ENCODE results near the gene NSUN2.

GRCh38 chr5:6568383-6568782 is 64.5 kb downstream of the NSUN2 start:
- TF ChIP-seq, protein P1, sequence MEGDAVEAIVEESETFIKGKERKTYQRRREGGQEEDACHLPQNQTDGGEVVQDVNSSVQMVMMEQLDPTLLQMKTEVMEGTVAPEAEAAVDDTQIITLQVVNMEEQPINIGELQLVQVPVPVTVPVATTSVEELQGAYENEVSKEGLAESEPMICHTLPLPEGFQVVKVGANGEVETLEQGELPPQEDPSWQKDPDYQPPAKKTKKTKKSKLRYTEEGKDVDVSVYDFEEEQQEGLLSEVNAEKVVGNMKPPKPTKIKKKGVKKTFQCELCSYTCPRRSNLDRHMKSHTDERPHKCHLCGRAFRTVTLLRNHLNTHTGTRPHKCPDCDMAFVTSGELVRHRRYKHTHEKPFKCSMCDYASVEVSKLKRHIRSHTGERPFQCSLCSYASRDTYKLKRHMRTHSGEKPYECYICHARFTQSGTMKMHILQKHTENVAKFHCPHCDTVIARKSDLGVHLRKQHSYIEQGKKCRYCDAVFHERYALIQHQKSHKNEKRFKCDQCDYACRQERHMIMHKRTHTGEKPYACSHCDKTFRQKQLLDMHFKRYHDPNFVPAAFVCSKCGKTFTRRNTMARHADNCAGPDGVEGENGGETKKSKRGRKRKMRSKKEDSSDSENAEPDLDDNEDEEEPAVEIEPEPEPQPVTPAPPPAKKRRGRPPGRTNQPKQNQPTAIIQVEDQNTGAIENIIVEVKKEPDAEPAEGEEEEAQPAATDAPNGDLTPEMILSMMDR (IDR thresholded peaks at IDR 0.05; ENCODE audit: low read depth, low read length, poor library complexity, severe bottlenecking) = no peak
- TF ChIP-seq EZH2phosphoT487 (IDR thresholded peaks at IDR 0.05; ENCODE audit: borderline replicate concordance, low read length) = no peak

Measured in DOHH2 (cell line).